Measurements from ENCODE around the gene PRPSAP2.
"Not testable (repeated sequence)": the region's sequence is repeated elsewhere in the genome, so short reads cannot be mapped to it uniquely, and the experiment has no call there.

The PRPSAP2 gene

GRCh38 chr17:18889658-18890057 lies 31.7 kb downstream of the PRPSAP2 start:
- DNase-seq (ENCODE audit: low read depth) = no peak

DNA sequence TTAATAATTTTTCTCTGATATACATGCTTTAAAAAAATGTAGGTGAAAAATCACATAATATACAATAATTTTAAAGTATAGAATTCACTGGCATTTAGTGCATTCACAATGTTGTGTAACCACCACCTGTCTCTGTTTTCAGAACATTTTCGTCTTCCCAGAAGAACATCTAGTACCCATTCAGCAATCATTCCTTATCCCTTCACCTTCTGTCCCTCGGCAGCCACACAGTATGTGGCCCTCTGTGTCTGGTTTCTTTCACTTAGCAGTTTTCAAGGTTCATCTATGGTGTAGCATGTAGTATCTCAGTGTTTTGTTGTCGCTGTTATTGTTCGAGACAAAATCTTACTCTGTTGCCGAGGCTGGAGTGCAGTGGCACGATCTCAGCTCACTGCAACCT lies 33.6 kb downstream of the PRPSAP2 start:
- no peak for DNase-seq (ENCODE audit: low read depth)

- DNase-seq (ENCODE audit: low read depth) = no peak
Observed at GRCh38 chr17:18896146-18896545, 38.2 kb downstream of the PRPSAP2 start.

GRCh38 chr17:18896947-18897346 lies 39.0 kb downstream of the PRPSAP2 start:
- DNase-seq (ENCODE audit: low read depth) = no peak

- DNase-seq (ENCODE audit: low read depth) = no peak
Observed at GRCh38 chr17:18904482-18904881, 46.6 kb downstream of the PRPSAP2 start.

GRCh38 chr17:18905226-18905625 lies 47.3 kb downstream of the PRPSAP2 start:
- DNase-seq (ENCODE audit: low read depth) = no peak

GRCh38 chr17:18910326-18910725 lies 52.4 kb downstream of the PRPSAP2 start:
- no peak for DNase-seq (ENCODE audit: low read depth)

GRCh38 chr17:18910881-18911280 lies 53.0 kb downstream of the PRPSAP2 start:
- no peak for DNase-seq (ENCODE audit: low read depth)

DNA sequence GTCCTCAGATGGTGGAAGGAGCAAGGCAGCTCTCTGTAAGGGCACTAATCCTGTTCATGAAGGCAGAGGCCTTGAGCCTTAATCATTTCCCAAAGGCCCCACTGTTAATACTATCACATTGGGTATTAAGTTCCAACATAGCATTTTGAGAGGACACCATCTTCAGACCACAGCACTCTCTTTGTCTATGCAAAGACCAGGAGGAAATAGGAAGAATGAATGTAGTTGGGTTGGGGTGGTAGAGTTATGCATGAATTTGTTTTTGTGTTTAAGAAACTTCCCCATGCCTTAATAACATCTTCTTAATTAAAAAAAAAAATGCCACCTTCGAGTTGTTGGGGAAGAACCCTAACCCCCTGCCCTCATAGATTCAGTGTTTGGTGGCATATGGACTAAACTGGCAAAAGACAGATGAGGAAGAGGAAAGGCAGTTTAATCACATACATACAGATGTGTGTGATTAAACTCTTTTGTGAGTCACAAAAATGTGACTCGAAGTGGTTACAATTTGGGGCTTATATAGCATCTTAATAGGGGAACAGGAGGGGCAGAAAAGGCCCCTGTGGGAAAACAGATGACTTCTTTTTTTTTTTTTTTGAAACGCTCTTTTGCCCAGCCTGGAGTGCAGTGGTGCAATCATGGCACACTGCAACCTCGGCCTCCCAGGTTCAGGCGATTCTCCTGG lies 59.0 kb downstream of the PRPSAP2 start:
- DNase-seq (ENCODE audit: low read depth) = no peak

- DNase-seq (ENCODE audit: low read depth) = no peak
Observed at GRCh38 chr17:18917506-18918032, 59.6 kb downstream of the PRPSAP2 start.

DNA sequence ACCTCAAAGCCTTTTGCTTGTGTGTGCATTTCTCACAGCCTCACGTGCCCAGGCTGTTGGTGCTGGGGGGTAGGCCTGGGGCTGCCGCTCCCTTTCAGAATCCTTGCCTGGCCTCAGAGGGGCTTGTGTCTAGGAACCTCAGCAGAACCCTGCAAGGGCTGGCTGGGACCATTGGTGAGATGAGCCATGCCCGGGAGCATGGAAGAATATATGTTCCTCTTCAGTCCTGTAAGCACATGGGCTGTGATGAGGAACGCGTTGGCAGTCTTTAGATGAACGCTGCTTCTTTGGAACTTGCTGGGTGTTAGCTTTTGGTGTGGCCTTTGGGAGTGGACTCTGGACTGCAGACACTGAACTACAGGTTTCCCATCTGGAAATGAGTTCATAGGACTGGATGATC lies 62.0 kb downstream of the PRPSAP2 start:
- no peak for DNase-seq (ENCODE audit: low read depth)

DNA sequence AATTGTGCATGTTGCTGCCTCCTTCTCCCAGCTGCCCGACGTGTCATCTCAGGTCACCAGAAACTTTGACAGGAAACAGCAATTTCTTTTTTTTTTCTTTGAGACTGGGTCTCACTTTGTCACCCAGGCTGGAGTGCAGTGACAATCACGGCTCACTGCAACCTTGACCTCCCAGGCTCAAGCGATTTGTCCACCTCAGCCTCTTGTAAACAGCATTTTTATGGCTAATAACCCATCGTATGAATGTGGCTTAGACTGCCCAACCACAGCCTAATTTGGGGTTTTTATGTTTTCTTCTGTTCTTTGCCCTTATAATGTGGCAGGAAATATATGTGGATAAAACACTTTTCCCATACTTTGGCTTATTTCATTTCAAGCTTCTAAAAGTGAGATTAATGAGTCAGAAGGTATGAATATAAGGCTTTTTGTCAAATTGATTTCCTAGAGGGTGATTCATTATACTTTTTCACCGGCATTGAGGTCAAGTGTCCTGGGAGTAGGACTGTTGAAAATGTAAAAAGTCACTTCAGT lies 63.0 kb downstream of the PRPSAP2 start:
- DNase-seq (ENCODE audit: low read depth) = no peak

- no peak for DNase-seq (ENCODE audit: low read depth)
Observed at GRCh38 chr17:18921485-18921884, 63.6 kb downstream of the PRPSAP2 start.

DNA sequence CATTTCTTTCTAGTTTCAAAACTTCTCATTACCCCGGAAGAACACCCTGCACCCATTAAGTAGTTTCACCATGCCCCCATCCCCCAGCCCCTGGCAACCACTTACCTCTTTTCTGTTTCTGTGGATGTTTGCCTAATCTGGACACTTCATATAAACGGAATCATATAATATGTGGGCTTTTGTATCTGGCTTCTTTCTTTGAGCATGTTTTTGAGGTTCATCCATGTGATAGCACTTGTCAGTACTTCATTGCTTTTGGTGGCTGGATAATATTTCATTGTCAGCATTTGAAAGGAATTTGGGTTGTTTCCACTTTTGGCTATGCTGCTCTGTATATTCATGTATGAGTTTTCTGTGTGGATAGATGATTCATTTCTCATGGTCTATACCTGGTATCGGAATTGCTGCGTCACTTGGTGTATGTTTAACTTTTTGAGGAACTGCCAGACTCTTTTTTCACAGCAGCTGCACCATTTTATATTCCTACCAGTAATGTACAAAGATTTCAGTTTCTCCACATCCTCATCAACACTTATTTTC lies 64.1 kb downstream of the PRPSAP2 start:
- no peak for DNase-seq (ENCODE audit: low read depth)

DNA sequence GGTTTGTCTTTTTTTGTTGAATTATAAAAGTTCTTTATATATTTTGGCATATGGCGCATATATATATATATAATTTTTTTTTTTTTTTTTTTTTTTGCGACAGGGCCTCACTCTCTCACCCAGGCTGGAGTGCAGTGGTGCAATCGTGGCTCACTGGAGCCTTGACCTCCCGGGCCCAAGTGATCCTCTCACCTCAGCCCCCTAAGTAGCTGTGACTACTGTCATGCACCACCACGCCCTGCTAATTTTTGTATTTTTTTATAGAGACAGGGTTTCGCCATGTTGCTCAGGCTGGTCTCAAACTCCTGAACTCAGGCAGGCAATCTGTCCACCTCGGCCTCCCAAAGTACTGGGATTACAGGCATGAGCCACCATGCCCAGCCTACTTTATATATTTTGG lies 64.7 kb downstream of the PRPSAP2 start:
- DNase-seq (ENCODE audit: low read depth) = not testable (repeated sequence)

DNA sequence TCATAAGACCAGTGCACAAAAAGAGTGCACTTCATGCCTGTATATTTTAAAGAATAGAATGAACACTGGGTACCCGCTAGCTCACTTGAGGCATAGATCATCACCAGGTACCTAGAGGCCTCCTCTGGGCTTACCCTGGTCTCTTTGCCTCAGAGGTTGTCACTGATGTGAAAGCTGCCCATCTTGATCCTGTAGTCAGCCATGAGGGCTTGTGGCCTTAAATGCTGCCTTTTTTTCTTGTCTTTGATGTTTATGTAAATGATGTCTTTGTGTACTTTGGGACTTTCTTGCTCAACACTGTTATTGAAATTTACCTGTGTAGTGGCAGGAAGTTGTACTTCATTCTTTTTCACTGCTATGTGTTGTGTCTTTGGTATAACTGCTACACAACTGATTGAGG lies 67.3 kb downstream of the PRPSAP2 start:
- no peak for DNase-seq (ENCODE audit: low read depth)

GRCh38 chr17:18928628-18929125 lies 70.7 kb downstream of the PRPSAP2 start:
- DNase-seq (ENCODE audit: low read depth) = no peak

DNA sequence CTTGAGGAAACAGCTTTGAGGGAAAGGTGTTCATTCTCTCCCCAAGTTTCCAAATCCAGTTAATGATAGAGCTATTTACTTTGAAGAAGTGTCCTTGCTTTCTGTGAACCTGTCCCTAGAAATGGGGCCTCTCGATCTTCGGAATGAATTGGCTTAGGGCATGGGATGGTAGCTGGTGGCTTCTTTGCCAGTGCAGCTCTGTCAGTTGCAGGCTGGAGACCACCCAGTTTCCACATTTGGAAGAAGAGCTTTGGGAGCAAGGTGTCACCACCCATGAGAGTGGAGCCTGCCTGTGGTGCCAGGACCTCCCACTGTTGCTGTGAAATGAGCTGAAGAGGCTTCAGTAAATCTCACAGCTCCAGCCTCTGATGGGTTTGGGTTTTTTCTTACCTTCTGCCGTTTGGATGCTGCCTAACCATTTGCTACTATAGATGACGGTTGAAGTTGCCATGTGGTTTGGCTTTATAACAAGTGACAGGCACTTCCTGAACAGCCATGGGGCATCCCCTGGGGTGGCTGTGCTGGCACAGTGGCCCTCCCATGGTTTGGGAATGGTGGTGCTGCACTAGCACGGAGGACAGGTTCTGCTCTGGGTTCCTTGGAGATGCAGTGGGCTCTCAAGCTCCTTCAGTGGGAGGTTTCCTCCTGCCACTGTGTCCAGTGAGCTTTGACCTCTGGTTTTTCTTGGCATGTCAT lies 74.6 kb downstream of the PRPSAP2 start:
- no peak for DNase-seq (ENCODE audit: low read depth)

DNA sequence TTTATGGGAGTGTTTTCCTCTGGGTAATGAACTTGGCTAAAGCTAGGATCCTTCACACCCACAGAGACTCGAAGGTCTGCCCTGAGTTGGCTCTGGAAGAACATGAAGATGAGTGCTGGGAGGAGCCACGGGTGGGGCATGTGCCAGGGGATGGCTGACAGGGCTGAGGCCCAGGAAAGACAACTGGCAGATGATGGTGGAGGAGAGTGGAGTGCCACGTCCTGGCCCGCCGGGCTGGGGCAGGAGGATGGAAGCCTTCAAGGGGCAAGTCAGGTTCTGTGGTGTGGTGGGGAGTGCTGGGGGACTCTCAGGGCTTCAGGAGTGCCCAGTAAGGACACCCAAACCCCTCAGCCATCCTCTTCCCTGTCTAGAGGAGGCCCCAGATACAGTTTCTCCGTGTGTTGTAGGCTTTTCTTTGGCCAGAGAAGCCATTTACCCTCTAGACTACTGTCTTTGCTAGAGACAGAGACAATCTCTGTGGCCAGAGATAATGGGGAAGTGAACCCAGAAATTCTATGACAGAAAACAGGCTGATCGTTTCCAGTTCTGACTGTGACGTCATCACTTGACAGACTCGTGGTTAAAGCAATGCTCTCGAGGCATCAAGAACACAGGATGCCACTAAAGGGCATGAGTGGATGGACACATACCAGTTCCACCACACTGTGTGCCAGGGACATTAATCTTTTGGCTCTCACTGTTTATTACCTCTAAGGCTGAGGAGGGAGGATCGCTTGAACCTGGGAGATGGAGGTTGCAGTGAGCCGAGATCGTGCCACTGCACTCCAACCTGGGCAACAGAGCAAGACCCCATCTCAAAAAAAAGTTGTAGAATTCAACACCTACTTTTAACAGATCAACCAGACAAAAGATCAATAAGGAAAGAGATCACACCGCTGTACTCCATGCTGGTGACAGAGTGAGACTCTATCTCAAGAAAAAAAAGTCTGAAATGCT lies 75.4 kb downstream of the PRPSAP2 start:
- no peak for DNase-seq (ENCODE audit: low read depth)

- DNase-seq (ENCODE audit: low read depth) = no peak
Observed at GRCh38 chr17:18937981-18938691, 80.2 kb downstream of the PRPSAP2 start.

DNA sequence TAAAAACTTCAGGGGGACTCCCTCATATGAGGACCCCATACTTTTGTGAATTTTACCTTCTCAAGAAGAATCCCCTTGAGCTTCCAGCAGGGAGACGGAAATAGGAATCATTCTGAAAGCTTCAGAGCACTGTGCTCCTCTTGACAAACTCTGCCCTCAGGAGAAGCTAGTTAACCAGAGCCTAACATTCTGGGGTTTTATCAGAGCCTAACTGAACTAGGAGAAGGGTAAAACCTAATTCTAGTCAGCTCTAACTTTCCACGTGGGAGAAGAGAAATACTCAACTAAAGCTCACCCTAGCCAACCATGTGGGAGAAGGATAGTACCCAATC lies 80.7 kb downstream of the PRPSAP2 start:
- no peak for DNase-seq (ENCODE audit: low read depth)
